Left ventricle myocardium inferior (tissue), 1 donor: ENCODE data around the gene MACF1. TPM values are rescaled to one million over a fixed set of nuclear protein-coding genes. Genes with fewer than 3 reads are reported as not detected.
"Not testable (repeated sequence)": the region's sequence is repeated elsewhere in the genome, so short reads cannot be mapped to it uniquely, and the experiment has no call there.

Source experiments
- DNase-seq: peaks from one replicate; pipeline ENCODE4 v3.0.0-alpha.2; 2020
- H3K27ac ChIP-seq: fragments of 200-600 bp; replicated peaks from 2 replicates; pipeline ENCODE4 v1.8.0; 2021
- H3K27me3 ChIP-seq: fragments of 200-600 bp; 2 replicates; pipeline ENCODE4 v1.8.0; 2021; ENCODE audit warnings: low read depth
- H3K36me3 ChIP-seq: fragments of 200-600 bp; 2 replicates; pipeline ENCODE4 v1.8.0; 2021
- H3K4me1 ChIP-seq: fragments of 200-600 bp; 2 replicates; pipeline ENCODE4 v1.8.0; 2021
- H3K4me3 ChIP-seq: fragments of 200-600 bp; 2 replicates; pipeline ENCODE4 v1.8.0; 2021; ENCODE audit warnings: mild to moderate bottlenecking, moderate library complexity
- H3K9me3 ChIP-seq: fragments of 200-600 bp; replicated peaks from 2 replicates; pipeline ENCODE4 v1.8.0; 2021
- CTCF ChIP-seq: fragments of 200-600 bp; IDR thresholded peaks from 2 replicates; pipeline ENCODE4 v1.8.0; 2021; ENCODE audit warnings: antibody characterized with exemption, mild to moderate bottlenecking, borderline replicate concordance
- intact Hi-C: fragments of 100-400 bp; cut with micrococcal nuclease; formaldehyde crosslinking; loops from one replicate; pipeline ENCODE4 v1.11.0; 2022
- total RNA-seq: library from RNA; stranded (reverse); fragmentation: NEBNext Ultra II Directional; extraction: Animal tissue kit (Norgen Biotek cat#: 25700); gene quantifications from one replicate; pipeline ENCODE4 v1.2.1, GENCODE V29; 2021
- donor health status: DM: no; HTN: yes; CAD: no; lungs with severe emphysema.

Gene MACF1
- total RNA-seq, 1 donor from 2014 or later, result 181 TPM

GRCh38 chr1:39205781-39206464 is 1.4 kb downstream of the MACF1 start:
- intact Hi-C loops, result no loop called here
- no peak for TF ChIP-seq CTCF
- Histone ChIP-seq H3K9me3 (no peaks in the 10 kb centered on the region), H3K36me3 (no peaks in the 10 kb centered on the region), H3K27ac (peak overlapping the region; percentile 94), H3K4me1 (peaks cover 59% of the 10 kb centered on the region), H3K4me3 (peak overlapping the region; percentile 69), H3K27me3 (no peaks in the 10 kb centered on the region)
- DNase-seq, result no peak

- DNase-seq, intact Hi-C loops, H3K36me3 ChIP-seq, H3K27me3 ChIP-seq, H3K4me3 ChIP-seq, H3K9me3 ChIP-seq: not testable (repeated sequence)
- Histone ChIP-seq H3K4me1 (peaks cover 76% of the 10 kb centered on the region), H3K27ac (peak overlapping the region; percentile 94)
Measured at GRCh38 chr1:39208360-39208759, 3.9 kb downstream of the MACF1 start.

GRCh38 chr1:39210649-39211048 is 6.2 kb downstream of the MACF1 start:
- no peak for DNase-seq
- Histone ChIP-seq H3K27ac (no peak overlapping the region), H3K27me3 (no peaks in the 10 kb centered on the region), H3K4me3 (no peak overlapping the region), H3K9me3 (no peaks in the 10 kb centered on the region), H3K4me1 (peaks cover 76% of the 10 kb centered on the region), H3K36me3 (no peaks in the 10 kb centered on the region)
- no peak for TF ChIP-seq CTCF
- intact Hi-C loops, result no loop called here

- intact Hi-C loops, result no loop called here
- Histone ChIP-seq H3K4me1 (peaks cover 76% of the 10 kb centered on the region), H3K27ac (peak overlapping the region; percentile 84), H3K9me3 (no peaks in the 10 kb centered on the region), H3K36me3 (no peaks in the 10 kb centered on the region), H3K27me3 (no peaks in the 10 kb centered on the region), H3K4me3 (no peak overlapping the region)
- no peak for DNase-seq
- no peak for TF ChIP-seq CTCF
Measured at GRCh38 chr1:39212499-39212898, 8.0 kb downstream of the MACF1 start.

- Histone ChIP-seq H3K36me3 (no peaks in the 10 kb centered on the region), H3K27ac (peak overlapping the region; percentile 84), H3K4me1 (peaks cover 77% of the 10 kb centered on the region), H3K27me3 (no peaks in the 10 kb centered on the region), H3K4me3 (peak overlapping the region; percentile 59), H3K9me3 (no peaks in the 10 kb centered on the region)
- no peak for TF ChIP-seq CTCF
- no peak for DNase-seq
- intact Hi-C loops, result no loop called here
Measured at GRCh38 chr1:39213511-39214002, 9.1 kb downstream of the MACF1 start.

GRCh38 chr1:39214021-39214713 is 9.7 kb downstream of the MACF1 start:
- intact Hi-C loops, result no loop called here
- Histone ChIP-seq H3K9me3 (no peaks in the 10 kb centered on the region), H3K27me3 (no peaks in the 10 kb centered on the region), H3K36me3 (no peaks in the 10 kb centered on the region), H3K4me3 (peak overlapping the region; percentile 59), H3K4me1 (peaks cover 82% of the 10 kb centered on the region), H3K27ac (peak overlapping the region; percentile 84)
- peak; percentile 39 for DNase-seq
- no peak for TF ChIP-seq CTCF
